ELF-1 (cell line): ENCODE data around the gene PKIG.
A peak's percentile ranks its signal among the peaks of the same experiment; 100 is the strongest.
"Not testable (repeated sequence)": the region's sequence is repeated elsewhere in the genome, so short reads cannot be mapped to it uniquely, and the experiment has no call there.

Source experiments
- DNase-seq: peaks from one replicate; pipeline ENCODE4 v3.0.0-alpha.2; 2016; ENCODE audit warnings: low read depth, low spot score

The PKIG gene

DNA sequence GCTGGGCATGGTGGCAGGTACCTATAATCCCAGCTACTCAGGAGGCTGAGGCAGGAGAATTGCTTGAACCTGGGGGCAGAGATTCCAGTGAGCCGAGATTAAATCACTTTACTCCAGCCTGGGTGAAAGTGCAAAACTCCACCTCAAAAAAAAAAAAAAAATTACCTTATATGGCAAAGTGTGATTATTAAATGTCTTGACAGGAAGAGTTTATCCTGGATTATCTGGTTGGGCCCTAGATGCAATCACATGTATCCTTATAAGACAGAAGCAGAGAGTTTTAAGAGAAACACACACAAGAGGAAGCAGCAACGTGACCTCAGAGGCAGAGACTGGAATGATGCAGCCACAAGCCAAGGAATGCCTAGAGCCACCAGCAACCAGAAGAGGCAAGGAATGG, 58.1 kb downstream of the PKIG start:
- DNase-seq = no peak

DNA sequence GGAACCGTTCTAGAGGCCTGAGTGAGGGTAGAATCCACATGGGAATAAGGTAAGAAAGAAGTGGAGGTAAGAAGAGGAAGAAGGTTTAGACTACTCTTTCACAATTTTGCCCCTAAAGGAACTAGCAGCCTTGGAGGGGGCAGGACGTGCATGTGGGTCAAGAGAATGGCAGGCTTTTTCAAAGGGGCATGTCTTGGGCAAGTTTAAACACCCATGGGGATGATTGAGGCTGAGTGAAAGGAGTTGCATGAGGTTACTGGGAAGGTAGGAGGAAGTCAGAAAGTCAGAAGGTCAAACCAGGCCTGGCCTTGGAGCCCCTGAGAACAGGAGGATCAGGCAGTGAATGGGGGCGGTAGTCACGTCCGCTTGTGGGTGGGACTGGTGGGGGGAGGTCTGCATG, 58.9 kb downstream of the PKIG start:
- no peak for DNase-seq

DNA sequence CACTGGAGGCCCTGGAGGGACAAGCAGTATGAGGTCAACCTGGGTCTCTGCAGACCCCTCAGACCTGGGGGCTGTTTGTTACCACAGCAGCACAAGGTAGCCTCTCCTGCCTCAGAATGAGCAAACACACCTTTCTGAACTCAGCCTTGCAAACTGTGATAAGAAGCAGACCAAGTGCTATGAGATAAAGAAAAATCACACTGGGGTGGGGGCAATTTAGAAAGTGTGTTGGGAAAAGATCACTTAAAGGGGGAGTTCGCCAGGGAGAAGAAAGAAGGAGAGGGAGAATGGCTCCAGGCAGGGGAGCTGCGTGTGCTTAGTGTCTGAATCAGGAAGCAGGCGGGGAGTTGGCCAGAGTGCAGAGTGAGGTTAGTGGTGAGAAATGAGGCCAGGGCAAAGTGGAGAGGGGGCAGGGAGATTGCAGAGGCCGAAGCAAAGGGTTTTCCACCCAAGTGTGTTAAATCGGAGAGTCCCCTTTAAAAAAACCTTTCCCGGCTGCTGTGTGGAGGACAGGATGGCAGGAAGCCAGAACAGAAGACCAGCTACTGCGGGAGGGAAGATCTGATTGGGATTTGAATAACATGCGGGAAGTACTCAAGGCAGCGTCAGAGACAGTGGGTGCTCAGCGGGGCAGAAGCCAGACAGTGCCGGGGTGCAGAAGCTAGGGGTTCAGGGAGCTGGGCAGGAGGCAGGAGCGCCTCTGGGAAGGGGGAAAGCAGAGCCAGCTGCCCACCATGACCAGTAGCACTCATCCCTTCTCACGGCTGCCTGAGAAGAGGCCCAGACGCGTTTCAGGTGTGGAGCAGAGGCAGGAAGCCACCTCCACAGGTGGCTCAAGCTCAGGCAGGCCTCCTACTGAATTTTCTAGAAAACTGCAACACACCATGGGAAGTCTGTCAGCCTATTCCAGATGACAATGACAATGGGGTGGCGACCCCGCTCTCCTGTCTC, 60.1 kb downstream of the PKIG start:
- peak; percentile 77 for DNase-seq

DNA sequence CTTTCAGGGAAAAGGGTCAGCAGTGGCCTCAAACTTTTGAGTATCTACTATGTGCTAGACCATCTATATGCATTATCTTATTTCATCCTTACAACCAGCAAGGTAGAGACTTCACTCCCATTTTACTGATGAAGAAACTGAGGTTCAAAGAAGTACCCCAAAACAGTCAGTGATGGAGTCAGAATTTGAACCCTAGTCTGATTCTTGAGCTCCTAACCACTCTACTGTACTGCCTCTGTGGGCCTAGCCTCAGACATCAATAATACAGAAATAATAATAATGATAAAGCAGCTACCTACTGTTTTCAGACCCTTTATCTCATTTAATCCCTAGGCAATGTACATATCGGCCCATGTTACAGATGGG, 60.8 kb downstream of the PKIG start:
- DNase-seq = no peak

DNA sequence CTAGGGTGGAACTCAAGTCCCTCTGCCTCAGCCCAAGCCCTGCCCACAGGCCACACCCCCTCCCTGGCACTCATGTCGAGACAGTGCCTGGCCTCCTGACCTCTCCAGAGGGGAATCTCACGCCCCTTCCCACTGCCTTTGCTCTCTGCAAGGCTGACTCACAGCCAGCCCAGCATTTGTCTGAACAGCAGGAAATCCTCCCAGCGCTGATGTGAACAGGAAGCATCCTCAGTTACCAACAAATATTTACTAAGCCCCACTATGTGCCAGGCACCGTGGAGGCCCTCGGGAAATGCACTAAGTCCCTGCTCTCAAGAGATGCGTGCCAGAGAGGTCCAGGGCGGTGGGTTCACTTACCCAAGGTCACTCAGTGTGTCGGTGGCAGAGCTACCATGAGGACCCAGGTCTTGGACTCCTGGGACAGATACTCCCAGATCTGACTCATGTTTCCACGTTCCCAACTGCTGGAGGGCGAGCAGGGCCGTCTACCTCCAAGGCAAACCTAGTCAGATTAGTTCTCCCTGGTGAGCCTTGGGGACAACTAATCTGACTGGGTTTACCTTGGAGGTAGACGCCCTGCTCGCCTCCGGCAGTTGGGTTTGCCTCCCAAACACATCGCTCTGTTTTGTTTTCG, 61.3 kb downstream of the PKIG start:
- DNase-seq = peak; percentile 88

DNA sequence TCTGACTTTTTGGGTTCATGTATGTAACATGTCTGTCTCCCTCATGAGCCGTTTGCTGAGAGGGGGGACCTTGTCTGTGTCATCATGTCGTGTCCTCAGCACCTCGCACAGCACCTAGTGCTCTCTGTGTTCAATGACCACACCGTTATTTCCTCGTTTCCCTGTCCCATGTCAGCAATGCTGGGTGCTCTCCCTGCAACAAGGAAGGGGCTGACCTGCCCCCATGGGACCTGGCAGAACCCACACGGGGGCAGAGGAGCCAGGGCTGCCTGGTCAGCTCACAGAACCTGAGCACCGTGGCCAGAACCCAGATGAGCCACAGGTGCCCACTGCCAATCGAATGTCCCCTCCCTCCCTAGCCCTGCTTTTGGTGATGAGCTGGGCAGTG, 61.8 kb downstream of the PKIG start:
- no peak for DNase-seq

DNA sequence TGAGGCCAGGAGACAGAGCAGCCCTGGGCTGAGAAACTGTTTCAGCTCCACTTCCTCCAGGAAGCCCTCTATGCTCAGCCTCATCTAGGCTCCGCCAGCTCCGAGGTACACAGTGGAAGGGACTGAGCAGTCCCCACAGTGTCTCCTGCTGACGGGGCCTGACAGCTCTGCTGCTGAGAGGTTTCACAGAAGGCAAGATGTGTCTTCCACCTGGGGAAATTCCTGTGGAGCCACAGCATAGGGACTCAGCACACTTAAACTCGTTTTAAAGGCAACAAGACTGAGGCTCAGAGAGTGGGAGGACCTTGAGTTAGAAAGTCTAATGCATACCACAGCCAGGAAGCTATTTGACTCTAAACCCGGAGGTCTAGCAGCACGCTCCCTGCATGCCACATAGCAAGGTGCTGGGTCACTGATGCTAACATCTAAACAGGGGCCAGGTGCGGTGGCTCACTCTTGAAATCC, 62.3 kb downstream of the PKIG start:
- DNase-seq = no peak

DNA sequence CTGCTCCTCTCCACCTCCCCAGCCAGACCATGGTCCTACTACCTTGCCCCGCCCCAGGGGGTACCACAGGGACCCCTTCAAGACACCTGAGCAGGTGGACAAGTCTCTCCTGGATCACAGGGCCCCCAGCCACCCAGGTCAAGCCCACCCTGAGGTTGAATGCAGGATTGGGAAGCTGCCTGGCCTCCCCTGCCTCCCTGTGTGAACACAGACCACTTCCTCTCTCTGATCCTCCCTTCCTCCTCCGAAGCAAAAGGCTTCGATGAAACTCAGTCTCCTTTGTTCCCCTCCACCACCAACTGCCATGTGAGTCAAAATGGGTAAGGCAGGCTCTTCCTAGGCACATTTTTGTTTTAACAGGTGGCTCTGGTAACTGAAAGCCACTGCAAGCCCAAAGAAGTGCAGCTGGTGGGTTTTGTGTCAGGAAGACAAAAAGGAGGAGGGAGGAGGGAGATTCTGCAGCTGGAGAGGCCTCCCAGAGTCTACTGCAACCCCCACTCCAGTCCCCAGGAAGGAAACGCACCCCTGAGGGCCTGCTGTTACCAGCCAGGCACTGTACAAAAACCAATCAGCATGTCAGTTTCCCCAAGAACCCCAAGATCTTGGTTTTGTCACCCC, 63.8 kb downstream of the PKIG start:
- DNase-seq = no peak

DNA sequence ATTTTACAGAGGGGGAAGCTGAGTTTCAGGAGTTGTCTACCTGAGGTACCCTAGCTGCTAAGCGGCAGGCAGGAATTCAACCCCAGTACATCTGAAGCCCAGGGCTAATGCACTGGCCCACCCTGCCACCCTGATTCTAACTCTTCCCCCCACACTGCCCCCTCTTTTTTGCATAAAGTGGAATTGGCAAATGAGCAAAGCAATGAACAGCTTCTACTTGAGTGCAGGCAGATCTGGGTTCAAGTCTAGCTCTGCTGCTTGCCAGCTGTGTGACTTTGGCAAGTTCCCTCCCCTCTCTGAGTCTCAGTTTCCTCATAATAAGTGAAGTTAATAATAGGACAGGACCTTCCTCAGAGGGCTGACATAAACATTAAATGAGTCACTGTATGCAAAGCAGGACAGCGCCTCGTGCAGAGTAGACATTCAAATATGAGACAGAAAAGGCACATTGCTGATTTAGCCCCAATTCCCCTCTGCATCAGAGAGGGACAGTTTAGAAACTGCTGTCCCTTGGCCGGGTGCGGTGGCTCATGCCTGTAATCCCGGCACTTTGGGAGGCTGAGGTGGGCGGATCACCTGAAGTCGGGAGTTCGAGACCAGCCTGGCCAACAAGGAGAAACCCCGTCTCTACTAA, 64.4 kb downstream of the PKIG start:
- DNase-seq = no peak

DNA sequence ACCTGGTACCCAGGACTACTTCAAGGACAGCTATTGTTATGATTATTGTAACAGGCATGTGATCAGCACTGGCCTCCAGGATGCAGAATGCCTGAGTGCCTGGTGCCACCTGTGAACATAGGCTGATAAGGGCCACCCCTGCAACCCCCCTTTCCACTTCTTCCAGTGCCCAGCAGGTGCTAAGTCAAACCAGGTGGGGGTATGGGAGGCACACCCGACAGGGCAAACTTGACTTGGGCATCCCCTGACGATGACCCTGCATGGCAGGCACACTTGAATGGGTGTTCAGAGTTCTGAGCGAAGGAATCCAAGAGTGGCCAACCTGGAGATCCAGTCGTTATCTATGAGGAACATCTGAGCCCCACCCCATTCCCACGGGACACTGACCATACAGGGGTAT, 65.7 kb downstream of the PKIG start:
- no peak for DNase-seq

DNA sequence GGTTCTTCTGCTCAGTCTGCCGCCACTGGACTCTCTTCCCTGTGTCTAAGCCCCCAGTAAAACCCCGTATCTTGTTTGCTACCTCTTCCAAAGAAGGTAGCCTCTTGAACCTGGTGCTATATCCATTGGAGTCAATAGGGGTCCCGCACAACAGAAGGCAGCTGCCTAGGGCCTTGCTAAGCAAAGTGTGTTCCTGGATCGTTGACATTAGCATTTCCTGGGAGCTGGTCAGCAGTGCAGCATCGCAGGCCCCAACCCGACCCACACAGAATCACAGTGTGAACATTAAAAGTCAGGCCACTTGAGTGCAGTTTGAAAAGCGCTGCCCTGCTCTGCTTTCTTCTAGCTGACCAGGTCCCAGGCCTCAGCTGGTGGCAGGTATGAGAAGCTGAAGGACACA, 66.2 kb downstream of the PKIG start:
- DNase-seq = peak; percentile 50

DNA sequence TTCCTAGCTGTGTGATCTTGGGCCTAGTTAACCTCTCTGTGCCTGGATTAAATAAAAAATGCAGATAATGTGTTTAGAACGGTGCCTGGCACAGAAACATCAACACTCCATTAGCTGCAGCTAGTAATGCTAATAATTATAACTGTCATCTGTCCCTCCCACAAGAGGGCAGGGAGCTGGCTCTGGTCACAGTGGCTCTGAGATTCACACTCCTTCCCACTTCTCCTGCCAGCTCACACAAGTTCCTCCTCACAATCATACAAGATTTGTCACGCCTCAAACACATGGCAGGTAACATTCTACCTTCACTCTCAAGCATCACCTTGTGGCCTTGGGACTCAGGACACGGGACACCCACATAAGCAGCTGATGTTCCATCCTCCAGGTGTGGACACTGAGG, 66.7 kb downstream of the PKIG start:
- DNase-seq = no peak

DNA sequence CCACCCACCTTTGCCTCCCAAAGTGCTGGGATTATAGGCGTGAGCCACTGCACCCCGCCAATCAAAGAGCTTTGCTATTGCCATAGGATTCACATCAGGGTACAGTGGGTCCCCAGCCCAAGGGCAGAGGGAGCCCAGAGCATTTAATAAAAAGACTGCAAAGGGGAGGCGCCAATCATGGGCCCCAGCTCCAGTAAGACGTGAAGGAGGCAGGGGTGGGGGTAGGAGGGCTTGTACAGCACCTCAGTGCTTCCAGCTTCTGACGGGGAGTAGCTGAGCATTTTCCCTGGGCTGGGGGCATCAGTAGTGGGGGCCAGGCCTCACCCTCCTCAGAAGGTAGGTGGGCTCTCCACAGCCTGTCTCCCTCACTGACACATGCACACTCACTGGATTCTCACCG, 67.6 kb downstream of the PKIG start:
- no peak for DNase-seq

DNA sequence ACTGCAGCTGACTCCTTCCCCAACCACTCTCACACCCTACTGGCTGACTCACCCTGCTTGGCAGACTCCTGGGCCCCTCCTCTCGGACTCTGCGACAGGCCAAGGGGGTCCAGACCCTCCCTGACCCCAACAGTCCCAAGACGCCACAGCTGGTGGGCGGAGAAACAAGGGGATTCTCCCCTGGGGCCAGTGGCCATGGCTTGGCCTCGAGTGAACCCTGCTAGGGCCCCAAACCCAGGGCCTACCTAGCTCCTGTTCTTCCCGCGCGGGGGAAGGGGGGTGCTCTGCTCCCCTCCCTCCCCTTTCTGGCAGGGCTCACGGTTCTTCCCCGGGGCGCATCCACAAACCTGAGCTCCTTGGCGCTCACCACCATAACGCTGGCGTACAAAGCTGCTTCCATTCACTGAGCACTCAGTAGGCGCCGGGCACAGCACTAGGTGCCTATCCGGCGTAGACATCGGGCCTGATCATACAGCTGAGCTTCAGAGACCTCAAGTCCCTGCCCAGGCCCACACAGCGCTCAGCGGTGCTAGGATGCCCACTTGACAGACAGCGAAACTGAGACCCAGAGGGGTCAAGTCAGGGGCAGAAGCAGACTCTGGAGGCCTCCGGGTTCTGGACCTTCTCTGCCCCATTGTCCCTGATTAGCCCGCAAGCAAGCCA, 68.5 kb downstream of the PKIG start:
- peak; percentile 28 for DNase-seq

DNA sequence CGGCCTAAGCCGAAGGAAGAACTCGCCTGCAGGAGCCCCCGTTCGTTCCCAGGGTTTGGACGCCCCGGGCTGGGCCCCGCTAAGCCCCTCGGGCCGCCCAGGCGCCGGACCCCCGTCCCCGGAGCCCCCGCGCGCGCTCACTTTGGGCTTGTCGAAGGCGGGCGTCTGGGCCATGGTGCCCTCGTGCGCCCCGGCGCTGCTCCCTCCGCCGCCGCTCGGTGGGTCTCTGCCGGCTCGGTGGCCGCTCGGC, 69.0 kb downstream of the PKIG start:
- DNase-seq = no peak

DNA sequence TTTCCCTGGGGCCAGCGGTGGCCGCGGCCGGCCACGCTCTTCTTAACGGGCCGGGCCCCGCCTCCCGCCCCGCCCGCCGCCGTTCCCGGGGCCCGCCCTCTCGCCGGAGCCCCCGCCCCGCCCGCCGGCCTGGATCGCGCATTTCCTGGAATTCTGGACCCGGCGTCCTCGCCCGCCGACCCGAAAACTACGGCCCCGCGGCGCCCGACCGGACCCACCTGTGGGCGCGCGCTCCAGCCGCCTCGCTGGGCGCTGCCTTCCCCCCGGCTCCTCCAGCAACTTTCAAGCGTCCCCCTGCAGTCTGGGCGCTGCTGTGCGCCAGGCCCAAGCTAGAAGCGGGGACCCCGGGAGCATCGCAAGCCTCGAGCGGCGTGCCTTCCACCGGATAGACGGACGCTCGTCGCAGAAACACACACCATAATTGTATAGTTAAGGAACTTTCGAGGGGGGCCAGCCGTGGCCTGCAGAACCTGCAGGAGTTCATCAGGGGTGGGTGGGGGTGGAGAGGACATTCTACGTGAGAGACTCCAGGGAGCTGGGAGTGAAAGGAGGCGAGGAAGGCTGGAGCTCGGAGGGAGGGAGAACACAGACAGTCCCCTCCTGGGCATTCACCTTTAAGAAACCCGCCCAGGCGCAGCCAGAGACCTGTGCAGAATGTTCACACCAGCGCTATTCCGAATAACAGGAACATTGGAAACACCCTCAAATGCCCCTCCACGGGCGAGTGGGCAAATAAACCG, 69.5 kb downstream of the PKIG start, which contains the start of gene ADA:
Gene ADA (minus strand): TSS at position 16 of the 740 bp plus-strand sequence. CDS start 92 bp downstream, outside the sequence.
- peak; percentile 57 for DNase-seq

DNA sequence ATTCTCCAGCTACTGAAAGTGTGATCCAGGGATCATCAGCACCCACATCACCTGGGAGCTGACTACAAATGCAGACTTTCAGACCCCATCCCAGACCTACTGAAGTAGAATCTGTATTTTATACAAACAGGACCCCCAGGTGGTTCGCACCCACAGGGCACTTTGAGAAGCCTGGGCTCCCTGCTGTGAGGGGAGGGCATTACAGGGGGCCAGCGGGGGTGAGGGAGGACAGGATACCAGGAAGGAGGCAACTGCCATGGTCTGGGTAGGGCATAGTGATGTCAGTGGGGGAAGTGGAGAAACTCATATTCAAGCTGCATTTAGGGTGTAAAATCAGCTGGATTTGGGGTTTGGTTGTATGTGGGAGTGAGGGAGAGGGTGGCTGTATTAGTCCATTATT, 71.2 kb downstream of the PKIG start:
- DNase-seq = no peak

DNA sequence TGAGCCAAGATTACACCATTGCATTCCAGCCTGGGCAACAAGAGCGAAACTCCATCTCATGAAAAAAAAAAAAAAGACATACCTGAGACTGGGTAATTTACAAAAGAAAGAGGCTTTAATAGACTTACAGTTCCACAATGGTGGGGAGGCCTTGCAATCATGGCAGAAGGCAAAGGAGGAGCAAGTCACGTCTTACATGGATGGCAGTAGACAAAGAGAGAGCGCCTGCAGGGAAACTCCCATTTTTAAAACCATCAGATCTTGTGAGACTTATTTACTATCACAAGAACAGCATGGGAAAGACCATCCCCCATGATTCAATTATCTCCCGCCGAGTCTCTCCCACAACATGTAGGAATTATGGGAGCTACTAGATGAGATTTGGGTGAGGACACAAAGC, 71.8 kb downstream of the PKIG start:
- not testable (repeated sequence) for DNase-seq

DNA sequence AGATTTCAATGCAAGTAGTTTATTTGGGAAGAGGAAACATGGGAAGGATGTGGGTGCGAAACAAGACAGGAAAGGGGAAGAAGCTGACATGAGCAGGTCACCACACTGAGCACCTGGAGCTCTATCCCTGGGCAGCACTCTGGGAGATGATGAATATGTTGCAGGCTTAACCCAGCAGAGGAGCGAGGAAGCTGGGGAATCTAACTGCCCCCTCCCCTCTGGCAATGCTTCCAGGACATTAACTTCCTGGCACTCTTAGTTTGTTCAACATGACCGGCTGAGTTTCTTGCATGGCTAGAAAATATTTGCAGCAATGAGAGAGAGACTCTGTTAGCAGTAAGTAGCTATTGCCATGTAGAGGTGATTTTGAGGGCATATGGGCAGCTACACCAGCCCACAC, 74.1 kb downstream of the PKIG start:
- DNase-seq = no peak

DNA sequence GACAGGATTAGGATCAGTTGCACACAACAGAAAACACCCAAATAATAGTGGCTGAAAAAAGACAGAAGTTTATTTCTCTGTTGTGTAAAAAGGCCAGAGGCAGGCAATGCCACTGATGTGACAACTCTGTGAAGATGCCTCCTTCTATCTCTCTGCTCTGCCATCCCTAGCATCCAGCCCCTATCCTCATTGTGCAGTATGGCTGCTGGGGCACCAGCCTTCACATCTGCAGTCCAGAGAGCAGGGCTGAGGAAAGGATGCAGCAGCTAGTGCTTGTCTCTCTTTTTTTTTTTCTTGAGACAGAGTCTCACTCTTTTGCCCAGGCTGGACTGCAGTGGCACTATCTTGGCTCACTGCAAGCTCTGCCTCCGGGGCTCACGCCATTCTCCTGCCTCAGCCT, 75.5 kb downstream of the PKIG start:
- DNase-seq = no peak

DNA sequence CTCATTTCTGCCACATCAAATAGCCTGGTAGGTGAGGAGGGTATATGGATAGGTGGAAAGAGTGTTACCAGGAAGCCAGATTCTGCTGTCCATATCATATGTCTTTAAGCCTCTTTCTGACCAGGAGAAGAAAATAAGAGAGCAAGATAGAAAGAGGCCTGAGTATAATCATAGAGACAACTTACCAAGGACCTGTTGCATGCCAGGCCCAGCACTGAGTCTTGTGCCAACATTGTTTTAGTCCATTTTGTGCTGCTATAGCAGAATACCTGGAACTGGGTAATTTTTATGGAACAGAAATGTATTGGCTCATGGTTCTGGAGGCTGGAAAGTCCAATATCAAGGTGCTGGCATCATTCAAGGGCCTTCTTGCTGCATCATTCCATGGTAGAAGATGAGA, 76.4 kb downstream of the PKIG start:
- DNase-seq = no peak
